HepG2 (cell line): ENCODE data around the gene RPS27L. TPM values are rescaled to one million over a fixed set of nuclear protein-coding genes. Genes with fewer than 3 reads are reported as not detected.
"Not testable (repeated sequence)": the region's sequence is repeated elsewhere in the genome, so short reads cannot be mapped to it uniquely, and the experiment has no call there.

Source experiments
- ATAC-seq: fragments of 200-7000 bp; cut with Tn5 transposase; 3 replicates; pipeline ENCODE4 v1.9.1; 2020; ENCODE audit warnings: mild to moderate bottlenecking, moderate library complexity
- BruUV-seq: library from RNA; stranded (reverse); fragments of 400-500 nt; replicated peaks from 2 replicates; lab custom pipeline; 2021; lab: Mats Ljungman, UMichigan
- CTCF ChIA-PET: fragments of 300-600 bp; formaldehyde crosslinking; extraction: SDS; loops from one replicate; lab custom pipeline; 2021; ENCODE audit warnings: low total read pairs, inconsistent platforms, low intra/inter-chr PET ratio; lab: Yijun Ruan, JAX
- POLR2A ChIA-PET: fragments of 350-600 bp; sonication (Branson Sonifier 250); formaldehyde crosslinking; loops from one replicate; lab custom pipeline; 2020; ENCODE audit warnings: antibody characterized with exemption, inconsistent platforms; lab: Yijun Ruan, JAX
- DNase-seq: peaks from one replicate; pipeline ENCODE4 v3.0.0-alpha.2; 2015; ENCODE audit warnings: low spot score
- FAIRE-seq: peaks from 3 replicates; lab custom pipeline; 2011; peaks lifted over from hg19 to GRCh38; lab: Jason Lieb, UNC
- H2AFZ ChIP-seq: one replicate; pipeline ENCODE4 v1.6.1; 2011; ENCODE audit warnings: low read length, inconsistent platforms
- H3K27ac ChIP-seq: fragments of 300-600 bp; 3 replicates; pipeline ENCODE4 v1.8.0; 2011; ENCODE audit warnings: mixed run types, mild to moderate bottlenecking, mixed read lengths, low read length, inconsistent platforms; ENCODE audit not compliant: insufficient read depth; ENCODE audit errors: extremely low read length
- H3K27me3 ChIP-seq, 2 experiments: fragments of 200-600 bp in 1 of 2; 2 replicates in 1 of 2; 3 replicates in 1 of 2; pipeline versions ENCODE4 v1.6.0 to v1.8.0; 2011; ENCODE audit warnings: low read length in 2 of 2, mild to moderate bottlenecking in 2 of 2, moderate library complexity in 2 of 2, inconsistent platforms in 1 of 2; ENCODE audit not compliant: insufficient read depth in 2 of 2, control insufficient read depth in 1 of 2
- H3K36me3 ChIP-seq, 2 experiments: fragments of 200-600 bp in 1 of 2; replicated peaks in 1 of 2; 2 replicates in 1 of 2; 3 replicates in 1 of 2; pipeline versions ENCODE4 v1.5.1 to v1.8.0; 2011; ENCODE audit warnings: low read length in 2 of 2, inconsistent platforms in 1 of 2; ENCODE audit not compliant: insufficient read depth in 2 of 2, control insufficient read depth in 1 of 2
- H3K4me1 ChIP-seq: 2 replicates; pipeline ENCODE4 v1.5.1; 2012; ENCODE audit warnings: low read length, inconsistent platforms; ENCODE audit not compliant: insufficient read depth
- H3K4me2 ChIP-seq: 2 replicates; pipeline ENCODE4 v1.6.0; 2011; ENCODE audit warnings: low read depth, low read length, inconsistent platforms
- H3K4me3 ChIP-seq, 3 experiments: fragments of 200-600 bp in 1 of 3; sonication (generic), shearing (Covaris generic) in 1 of 3; replicated peaks in 1 of 3; 2 replicates each; pipeline ENCODE4 v1.5.1; 2011 to 2016; ENCODE audit warnings: low read length in 3 of 3, inconsistent platforms in 2 of 3, low read depth in 2 of 3, mild to moderate bottlenecking in 2 of 3, control low read depth in 1 of 3, mixed read lengths in 1 of 3; ENCODE audit not compliant: insufficient read depth in 1 of 3
- H3K79me2 ChIP-seq: one replicate; pipeline ENCODE4 v1.6.1; 2011; ENCODE audit warnings: low read length, inconsistent platforms; ENCODE audit not compliant: insufficient read depth
- H3K9ac ChIP-seq: 2 replicates; pipeline ENCODE4 v1.6.0; 2011; ENCODE audit warnings: mild to moderate bottlenecking, low read depth, low read length, inconsistent platforms; ENCODE audit not compliant: insufficient read depth
- H3K9me3 ChIP-seq: 2 replicates; pipeline ENCODE4 v1.5.1; 2012; ENCODE audit warnings: mild to moderate bottlenecking, low read length
- H4K20me1 ChIP-seq: 2 replicates; pipeline ENCODE4 v1.6.0; 2011; ENCODE audit warnings: inconsistent platforms, mild to moderate bottlenecking, low read length, moderate library complexity; ENCODE audit not compliant: insufficient read depth
- CEBPB ChIP-seq: IDR thresholded peaks from 2 replicates; pipeline ENCODE4 v1.6.1; 2011; ENCODE audit warnings: low read depth, low read length, improper control_type of control experiment, borderline replicate concordance
- MBD4 ChIP-seq: IDR thresholded peaks from 2 replicates; pipeline ENCODE4 v1.6.1; 2012; ENCODE audit warnings: low read length, inconsistent platforms, borderline replicate concordance
- NFYB ChIP-seq: sonication (generic); formaldehyde crosslinking; IDR thresholded peaks from 2 replicates; pipeline ENCODE4 v1.4.0; 2020; ENCODE audit warnings: missing genetic modification reagents
- NFYC ChIP-seq: IDR thresholded peaks from 2 replicates; pipeline ENCODE4 v1.6.1; 2016; ENCODE audit warnings: missing genetic modification reagents, missing compliant biosample characterization
- whole genome bisulfite sequencing: methylation state at CpG from one replicate; pipeline ENCODE4 v1.1.6; 2017; ENCODE audit warnings: low lambda C conversion rate; 5-methylcytosine and 5-hydroxymethylcytosine counted together
- in situ Hi-C: cut with HindIII; loops from 2 replicates; pipeline ENCODE4 v1.10.0; 2017; ENCODE audit warnings: low pct_unique_long_range_greater_than_20kb; ENCODE audit not compliant: extremely low pct_ligation_motif_present
- intact Hi-C: fragments of 100-400 bp; cut with micrococcal nuclease; formaldehyde crosslinking; loops from one replicate; pipeline ENCODE4 v1.10.0; 2022; ENCODE audit not compliant: unreplicated experiment
- polyA plus RNA-seq, 8 experiments: library from polyadenylated mRNA; depleted of rRNA in 3 of 8; stranded (reverse) in 7 of 8; unstranded in 1 of 8; fragments of >200 nt; fragmentation: Illumina TruSeq in 4 of 8; extraction: Trizol in 4 of 8; gene quantifications; 2 replicates each; pipeline versions ENCODE4 v1.2.1 to v1.2.3, GENCODE V29; 2011 to 2016; ENCODE audit warnings: low read depth in 4 of 8, missing spikeins in 1 of 8, mixed read lengths in 1 of 8; ENCODE audit not compliant: insufficient read depth in 1 of 8
- total RNA-seq, 5 experiments: library from RNA; depleted of rRNA; stranded (reverse); fragments of >200 nt; fragmentation: Illumina TruSeq; extraction: Trizol; gene quantifications; 2 replicates each; pipeline ENCODE4 v1.2.3, GENCODE V29; 2016; ENCODE audit warnings: low read depth in 1 of 5

Gene RPS27L
- total and polyA plus RNA-seq, 2 of the 13 experiments (the other 11 are each of a cell fraction or from before 2014, with no cell fraction given), result 231 to 433 TPM

GRCh38 chr15:63105354-63105753 lies 51.9 kb downstream of the RPS27L start:
- WGBS, result 77% methylated on average over 8 of the region's 8 CpGs
- H3K27me3 ChIP-seq, H2AFZ ChIP-seq, H3K9ac ChIP-seq, in situ Hi-C loops, BruUV-seq, H3K36me3 ChIP-seq, CTCF ChIA-PET, DNase-seq, H3K4me3 ChIP-seq, ATAC-seq, H3K27ac ChIP-seq, H3K9me3 ChIP-seq, FAIRE-seq, H3K79me2 ChIP-seq, H3K4me2 ChIP-seq, H4K20me1 ChIP-seq: not testable (repeated sequence)
- TF ChIP-seq NFYC (peak; percentile 53; the same call in 1 of the 2 replicates), NFYB (CRISPR knock-in tag) (peak; percentile 66)
- intact Hi-C loops, result loop anchor here (5.0 kb wide), 1 partner anchor 52 kb away; the partner anchor contains the start of gene RPS27L
- POLR2A ChIA-PET, result interaction anchor here (1.2 to 1.3 kb wide), 3 partner anchors 9 to 57 kb away, joined by 3 to 6 read pairs (median 4); partner anchors contain the start of gene RPS27L
- H3K4me1 ChIP-seq, result peaks cover 51% of the 10 kb centered on the region

GRCh38 chr15:63104727-63105126 lies 52.5 kb downstream of the RPS27L start:
- H3K36me3 ChIP-seq, result no peaks in the 10 kb centered on the region
- ATAC-seq (no peak), DNase-seq (no peak), FAIRE-seq (no peak)
- in situ Hi-C loops, result no loop called here
- intact Hi-C loops, result loop anchor here (5.0 kb wide), 1 partner anchor 53 kb away; the partner anchor contains the start of gene RPS27L
- no peak overlapping the region for H2AFZ ChIP-seq
- no peaks in the 10 kb centered on the region for H3K9me3 ChIP-seq
- no peak overlapping the region for H3K4me2 ChIP-seq
- 52% methylated on average over 7 of the region's 7 CpGs for WGBS
- no peak overlapping the region for H3K9ac ChIP-seq
- H3K79me2 ChIP-seq, result no peaks in the 10 kb centered on the region
- peak; percentile 45; the same call in 1 of the 2 replicates for TF ChIP-seq CEBPB
- no peak for TF ChIP-seq MBD4
- H3K27me3 ChIP-seq, result no peaks in the 10 kb centered on the region
- peaks cover 51% of the 10 kb centered on the region for H3K4me1 ChIP-seq
- H3K27ac ChIP-seq, result no peak overlapping the region
- POLR2A ChIA-PET, result interaction anchor here (1.2 to 1.3 kb wide), 3 partner anchors 9 to 56 kb away, joined by 3 to 6 read pairs (median 4); partner anchors contain the start of gene RPS27L
- BruUV-seq, result no TSS peak
- CTCF ChIA-PET, result no interaction called here
- H4K20me1 ChIP-seq, result no peaks in the 10 kb centered on the region
- no peak overlapping the region for H3K4me3 ChIP-seq
